Endothelial cell of umbilical vein (primary cell): ENCODE results near the gene ANAPC5. TPM values are rescaled to one million over a fixed set of nuclear protein-coding genes. Genes with fewer than 3 reads are reported as not detected.

ENCODE experiments used
- BruUV-seq: library from RNA; stranded (reverse); fragments of 400-500 nt; replicated peaks from 2 replicates; lab custom pipeline; 2021; lab: Mats Ljungman, UMichigan
- CTCF ChIA-PET: fragments of 300-600, 350-600 bp; sonication (Branson Sonifier 250); formaldehyde crosslinking; loops from one replicate; lab custom pipeline; 2021; ENCODE audit warnings: antibody characterized with exemption, inconsistent platforms; lab: Charles Lee
- POLR2A ChIA-PET: fragments of 300-600, 350-600 bp; sonication (Branson Sonifier 250); formaldehyde crosslinking; loops from one replicate; lab custom pipeline; 2021; ENCODE audit warnings: antibody characterized with exemption, inconsistent platforms; lab: Charles Lee
- DNase-seq: peaks from one replicate; pipeline ENCODE4 v3.0.0-alpha.2; 2011; ENCODE audit warnings: low read depth, low spot score
- FAIRE-seq: peaks from 2 replicates; lab custom pipeline; 2011; peaks lifted over from hg19 to GRCh38; lab: Jason Lieb, UNC
- H2AFZ ChIP-seq: 2 replicates; pipeline ENCODE4 v1.6.0; 2012; ENCODE audit warnings: low read depth, low read length, control low read depth, inconsistent platforms
- H3K27ac ChIP-seq: 2 replicates; pipeline ENCODE4 v1.5.1; 2011; ENCODE audit warnings: low read depth, mild to moderate bottlenecking, control low read depth, low read length, moderate library complexity; ENCODE audit not compliant: insufficient read depth
- H3K27me3 ChIP-seq, 2 experiments: 2 replicates each; pipeline versions ENCODE4 v1.6.0 to v1.6.1; 2011; ENCODE audit warnings: low read length in 2 of 2, mixed read lengths in 1 of 2; ENCODE audit not compliant: control insufficient read depth in 2 of 2, insufficient read depth in 2 of 2
- H3K36me3 ChIP-seq, 2 experiments: 2 replicates in 1 of 2; 3 replicates in 1 of 2; pipeline ENCODE4 v1.5.1; 2011; ENCODE audit warnings: low read length in 2 of 2, mild to moderate bottlenecking in 1 of 2, moderate library complexity in 1 of 2; ENCODE audit not compliant: control insufficient read depth in 2 of 2, insufficient read depth in 2 of 2; ENCODE audit errors: extremely low read depth in 1 of 2
- H3K4me1 ChIP-seq: 3 replicates; pipeline ENCODE4 v1.5.1; 2011; ENCODE audit warnings: mild to moderate bottlenecking, low read length; ENCODE audit not compliant: control insufficient read depth, insufficient read depth; ENCODE audit errors: extremely low read depth
- H3K4me2 ChIP-seq: 2 replicates; pipeline ENCODE4 v1.6.1; 2011; ENCODE audit warnings: low read length, control low read depth, mixed read lengths; ENCODE audit not compliant: insufficient read depth
- H3K4me3 ChIP-seq, 3 experiments: fragments of 200-600 bp in 1 of 3; sonication (generic), shearing (Covaris generic) in 1 of 3; replicated peaks in 1 of 3; 2 replicates each; pipeline ENCODE4 v1.5.1; 2011 to 2016; ENCODE audit warnings: control low read depth in 3 of 3, low read length in 3 of 3, mild to moderate bottlenecking in 2 of 3, inconsistent platforms in 1 of 3, low read depth in 1 of 3, moderate library complexity in 1 of 3; ENCODE audit not compliant: insufficient read depth in 1 of 3
- H3K79me2 ChIP-seq: 2 replicates; pipeline ENCODE4 v1.6.0; 2012; ENCODE audit warnings: low read length, inconsistent platforms; ENCODE audit not compliant: control insufficient read depth, insufficient read depth
- H3K9ac ChIP-seq: replicated peaks from 2 replicates; pipeline ENCODE3; 2011; ENCODE audit warnings: low read length, control low read depth; ENCODE audit not compliant: insufficient read depth; ENCODE audit errors: extremely low read depth
- H3K9me1 ChIP-seq: replicated peaks from 3 replicates; pipeline ENCODE4 v1.6.0; 2011; ENCODE audit warnings: mild to moderate bottlenecking, low read length; ENCODE audit not compliant: control insufficient read depth, insufficient read depth; ENCODE audit errors: extremely low read depth
- H3K9me3 ChIP-seq: replicated peaks from 2 replicates; pipeline ENCODE4 v1.5.1; 2012; ENCODE audit warnings: low read length, inconsistent platforms; ENCODE audit not compliant: control insufficient read depth, insufficient read depth
- H4K20me1 ChIP-seq: replicated peaks from 2 replicates; pipeline ENCODE3; 2011; ENCODE audit warnings: mild to moderate bottlenecking, low read length; ENCODE audit not compliant: control insufficient read depth, insufficient read depth; ENCODE audit errors: extremely low read depth
- CTCF ChIP-seq, 2 donors: IDR thresholded peaks; 1 replicate in 1 of 2; 2 replicates in 1 of 2; pipeline ENCODE4 v1.5.1; 2011; ENCODE audit warnings: low read length in 2 of 2, mild to moderate bottlenecking in 2 of 2, moderate library complexity in 2 of 2, control low read depth in 1 of 2, inconsistent platforms in 1 of 2, low read depth in 1 of 2; ENCODE audit not compliant: insufficient read depth in 1 of 2; ENCODE audit errors: extremely low read depth in 1 of 2
- EZH2 ChIP-seq: IDR thresholded peaks from 2 replicates; pipeline ENCODE4 v1.6.1; 2012; ENCODE audit warnings: borderline replicate concordance, low read depth, mild to moderate bottlenecking, moderate library complexity, low read length, inconsistent platforms; ENCODE audit not compliant: severe bottlenecking
- FOS ChIP-seq: IDR thresholded peaks from 2 replicates; pipeline ENCODE4 v1.6.1; 2011; ENCODE audit warnings: mild to moderate bottlenecking, low read length, moderate library complexity, borderline replicate concordance; ENCODE audit not compliant: insufficient read depth
- GATA2 ChIP-seq: IDR thresholded peaks from 2 replicates; pipeline ENCODE4 v1.7.0; 2011; ENCODE audit warnings: low read depth, mild to moderate bottlenecking, moderate library complexity, mixed read lengths, low read length; ENCODE audit not compliant: insufficient read length, insufficient read depth
- JUN ChIP-seq: IDR thresholded peaks from 2 replicates; pipeline ENCODE4 v1.6.1; 2011; ENCODE audit warnings: borderline replicate concordance, low read depth; ENCODE audit not compliant: insufficient read length, insufficient read depth
- MAX ChIP-seq: IDR thresholded peaks from 2 replicates; pipeline ENCODE4 v1.6.1; 2011; ENCODE audit not compliant: insufficient read depth, insufficient read length
- MYC ChIP-seq: IDR thresholded peaks from one replicate; pipeline ENCODE4 v1.6.1; 2011; ENCODE audit warnings: mild to moderate bottlenecking, low read depth, low read length
- POLR2A ChIP-seq: IDR thresholded peaks from 2 replicates; pipeline ENCODE4 v1.6.1; 2012; ENCODE audit warnings: low read depth, mild to moderate bottlenecking, control low read depth, low read length
- POLR2AphosphoS5 ChIP-seq: IDR thresholded peaks from 2 replicates; pipeline ENCODE4 v1.6.1; 2012; ENCODE audit warnings: low read depth, mild to moderate bottlenecking, control low read depth, low read length, moderate library complexity; ENCODE audit not compliant: insufficient read depth
- dilution Hi-C: fragments of 300-500 bp; cut with MboI; formaldehyde crosslinking; loops from one replicate; pipeline ENCODE4 v1.15.0; 2019; ENCODE audit warnings: low sequenced_read_pairs; ENCODE audit not compliant: extremely low pct_ligation_motif_present
- intact Hi-C: fragments of 100-400 bp; cut with micrococcal nuclease; formaldehyde crosslinking; loops from one replicate; pipeline ENCODE4 v1.10.0; 2022
- polyA plus RNA-seq, 4 experiments: library from polyadenylated mRNA; depleted of rRNA in 3 of 4; stranded (reverse) in 3 of 4; unstranded in 1 of 4; fragments of >200 nt; gene quantifications; 2 replicates each; pipeline versions ENCODE4 v1.2.1 to v1.2.3, GENCODE V29; 2011 to 2012; ENCODE audit warnings: missing spikeins in 1 of 4
- total RNA-seq: library from RNA; stranded (reverse); gene quantifications from 2 replicates; pipeline ENCODE4 v1.2.3, GENCODE V29; 2021

ANAPC5 gene
- total and polyA plus RNA-seq, 2 donors (not counting 3 experiments of a cell fraction or from before 2014, with no cell fraction given) = 133 to 168 TPM

GRCh38 chr12:121283841-121284240, 68.4 kb downstream of the ANAPC5 start:
- Histone ChIP-seq H3K79me2 (peaks cover 20% of the 10 kb centered on the region), H3K9ac (no peak overlapping the region), H3K27ac (no peak overlapping the region), H2AFZ (no peak overlapping the region), H3K9me1 (no peaks in the 10 kb centered on the region), H3K27me3 (no peaks in the 10 kb centered on the region), H3K9me3 (no peaks in the 10 kb centered on the region), H3K36me3 (no peaks in the 10 kb centered on the region), H3K4me1 (peaks cover 19% of the 10 kb centered on the region), H4K20me1 (peaks cover 4% of the 10 kb centered on the region), H3K4me3 (no peak overlapping the region), H3K4me2 (no peak overlapping the region)
- dilution Hi-C loops (no loop called here), intact Hi-C loops (loop anchor here (1.0 kb wide), 1 partner anchor 11 kb away; no protein-coding TSS in a partner anchor)
- DNase-seq = no peak
- TF ChIP-seq POLR2A = no peak
- no peak for TF ChIP-seq JUN
- TF ChIP-seq MAX = no peak
- TF ChIP-seq MYC = no peak
- no peak for TF ChIP-seq FOS
- no peak for TF ChIP-seq GATA2
- no peak for TF ChIP-seq POLR2AphosphoS5
- TF ChIP-seq CTCF (IDR thresholded peaks at IDR 0.05; ENCODE audit: extremely low read depth in 1 of 2, insufficient read depth in 1 of 2, low read depth in 1 of 2, low read length in 2 of 2) = no peak
- TF ChIP-seq EZH2 = no peak
- BruUV-seq = no TSS peak
- CTCF ChIA-PET = interaction anchor here (1.9 kb wide), 1 partner anchor 12 kb away, joined by 5 read pairs; no protein-coding TSS in a partner anchor
- POLR2A ChIA-PET = no interaction called here
- no peak for FAIRE-seq
